Measurements from ENCODE around the gene MED12L.

The MED12L gene

DNA sequence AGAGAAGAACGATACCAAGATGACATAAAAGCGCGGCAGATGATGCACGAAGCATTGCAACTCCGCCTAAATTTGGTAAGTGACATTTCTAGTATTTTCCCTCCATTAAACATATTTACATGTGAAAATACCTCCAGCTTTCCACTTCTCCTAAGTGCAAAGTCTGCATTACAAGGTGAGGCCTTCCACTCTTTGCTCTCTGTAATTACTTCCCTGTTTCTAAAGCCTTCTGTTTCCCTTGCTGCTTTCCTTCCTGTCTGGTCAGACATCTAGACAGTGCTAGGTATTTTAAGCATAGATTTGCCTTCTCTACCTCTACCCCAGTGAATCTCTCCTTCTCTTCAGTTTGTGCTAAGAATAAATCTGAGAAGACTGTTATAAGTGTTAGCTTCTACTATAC, 297.2 kb downstream of the MED12L start:
- Histone ChIP-seq H3K4me3 (ENCODE audit: low read length, poor library complexity, severe bottlenecking) (no peak overlapping the region), H3K79me2 (ENCODE audit: insufficient read depth, low read length) (no peaks in the 10 kb centered on the region), H3K9me2 (replicated peaks; ENCODE audit: low read depth, low read length) (no peaks in the 10 kb centered on the region), H3K36me3 (ENCODE audit: insufficient read depth, low read length) (peaks cover 76% of the 10 kb centered on the region; the same call in 1 of the 2 replicates), H3K9ac (ENCODE audit: low read depth, low read length, poor library complexity, severe bottlenecking) (no peak overlapping the region), H3K4me1 (ENCODE audit: insufficient read depth, low read length, poor library complexity, severe bottlenecking) (peaks cover 3% of the 10 kb centered on the region), H3K9me3 (ENCODE audit: insufficient read depth, low read depth, low read length) (no peaks in the 10 kb centered on the region), H2AFZ (ENCODE audit: low read length) (no peak overlapping the region), H3K4me2 (ENCODE audit: low read depth, low read length, poor library complexity, severe bottlenecking) (no peak overlapping the region), H4K20me1 (ENCODE audit: insufficient read depth, low read length, poor library complexity, severe bottlenecking) (no peaks in the 10 kb centered on the region), H3F3A (ENCODE audit: low read depth) (no peaks in the 10 kb centered on the region), H3K27me3 (ENCODE audit: insufficient read depth, low read length, poor library complexity, severe bottlenecking) (no peaks in the 10 kb centered on the region)
- TF ChIP-seq, protein P1, sequence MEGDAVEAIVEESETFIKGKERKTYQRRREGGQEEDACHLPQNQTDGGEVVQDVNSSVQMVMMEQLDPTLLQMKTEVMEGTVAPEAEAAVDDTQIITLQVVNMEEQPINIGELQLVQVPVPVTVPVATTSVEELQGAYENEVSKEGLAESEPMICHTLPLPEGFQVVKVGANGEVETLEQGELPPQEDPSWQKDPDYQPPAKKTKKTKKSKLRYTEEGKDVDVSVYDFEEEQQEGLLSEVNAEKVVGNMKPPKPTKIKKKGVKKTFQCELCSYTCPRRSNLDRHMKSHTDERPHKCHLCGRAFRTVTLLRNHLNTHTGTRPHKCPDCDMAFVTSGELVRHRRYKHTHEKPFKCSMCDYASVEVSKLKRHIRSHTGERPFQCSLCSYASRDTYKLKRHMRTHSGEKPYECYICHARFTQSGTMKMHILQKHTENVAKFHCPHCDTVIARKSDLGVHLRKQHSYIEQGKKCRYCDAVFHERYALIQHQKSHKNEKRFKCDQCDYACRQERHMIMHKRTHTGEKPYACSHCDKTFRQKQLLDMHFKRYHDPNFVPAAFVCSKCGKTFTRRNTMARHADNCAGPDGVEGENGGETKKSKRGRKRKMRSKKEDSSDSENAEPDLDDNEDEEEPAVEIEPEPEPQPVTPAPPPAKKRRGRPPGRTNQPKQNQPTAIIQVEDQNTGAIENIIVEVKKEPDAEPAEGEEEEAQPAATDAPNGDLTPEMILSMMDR (conservative IDR thresholded peaks at IDR 0.05; ENCODE audit: low read length) = no peak
- TF ChIP-seq EZH2phosphoT487 (IDR thresholded peaks at IDR 0.05; ENCODE audit: borderline replicate concordance) = no peak

DNA sequence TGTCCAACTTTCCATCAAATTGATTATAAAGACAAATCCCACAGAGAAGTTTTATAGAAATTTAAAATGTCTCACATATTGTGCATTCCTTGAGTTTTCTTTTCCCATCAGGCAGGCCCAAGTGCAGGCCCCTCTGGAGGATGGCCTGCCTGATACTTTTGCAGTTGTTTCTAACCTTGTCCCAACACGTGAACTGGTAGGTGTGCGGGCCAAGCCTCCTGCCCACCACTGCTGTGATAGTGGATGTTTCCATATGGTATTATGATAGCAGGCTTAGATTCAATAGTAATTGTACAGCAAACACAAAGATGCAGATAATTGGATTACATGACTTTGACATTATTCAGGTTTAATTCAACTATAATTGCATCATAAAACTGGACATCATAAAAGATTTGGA, 297.6 kb downstream of the MED12L start:
- no peak overlapping the region for H3K4me2 ChIP-seq (ENCODE audit: low read depth, low read length, poor library complexity, severe bottlenecking)

DNA sequence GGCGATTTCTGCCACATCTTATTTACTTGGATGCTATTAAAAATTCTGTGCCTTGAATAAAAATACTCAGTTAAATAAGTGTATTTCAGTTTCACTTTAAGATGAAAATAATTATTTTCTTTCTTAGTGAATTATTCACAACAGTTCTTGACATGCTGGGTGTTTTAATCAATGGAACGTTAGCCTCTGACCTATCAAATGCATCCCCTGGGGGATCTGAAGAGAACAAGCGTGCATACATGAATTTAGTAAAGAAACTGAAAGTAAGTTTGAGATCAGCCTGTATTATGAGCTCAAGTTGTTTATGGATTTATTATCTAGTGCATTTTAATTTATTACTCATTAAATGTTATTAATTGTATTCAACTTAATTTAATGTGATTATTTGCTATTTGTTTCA, 298.5 kb downstream of the MED12L start:
- Histone ChIP-seq H2AFZ (ENCODE audit: low read length) (no peak overlapping the region), H3K4me2 (ENCODE audit: low read depth, low read length, poor library complexity, severe bottlenecking) (no peak overlapping the region), H3K9ac (ENCODE audit: low read depth, low read length, poor library complexity, severe bottlenecking) (no peak overlapping the region), H3K36me3 (ENCODE audit: insufficient read depth, low read length) (peaks cover 78% of the 10 kb centered on the region; the same call in 1 of the 2 replicates), H3K4me1 (ENCODE audit: insufficient read depth, low read length, poor library complexity, severe bottlenecking) (peaks cover 3% of the 10 kb centered on the region), H3K9me2 (replicated peaks; ENCODE audit: low read depth, low read length) (no peaks in the 10 kb centered on the region), H3K27me3 (ENCODE audit: insufficient read depth, low read length, poor library complexity, severe bottlenecking) (no peaks in the 10 kb centered on the region), H3K79me2 (ENCODE audit: insufficient read depth, low read length) (no peaks in the 10 kb centered on the region), H3K9me3 (ENCODE audit: insufficient read depth, low read depth, low read length) (no peaks in the 10 kb centered on the region), H3F3A (ENCODE audit: low read depth) (no peaks in the 10 kb centered on the region), H4K20me1 (ENCODE audit: insufficient read depth, low read length, poor library complexity, severe bottlenecking) (no peaks in the 10 kb centered on the region), H3K4me3 (ENCODE audit: low read length, poor library complexity, severe bottlenecking) (no peak overlapping the region)
- TF ChIP-seq, protein P1 (conservative IDR thresholded peaks at IDR 0.05; ENCODE audit: low read length) = no peak
- no peak for TF ChIP-seq EZH2phosphoT487 (IDR thresholded peaks at IDR 0.05; ENCODE audit: borderline replicate concordance)

More for the DNA sequence above, 297.6 kb downstream of the MED12L start:
- no peaks in the 10 kb centered on the region for H3K9me3 ChIP-seq (ENCODE audit: insufficient read depth, low read depth, low read length)
- no peaks in the 10 kb centered on the region for H4K20me1 ChIP-seq (ENCODE audit: insufficient read depth, low read length, poor library complexity, severe bottlenecking)
- H3K27me3 ChIP-seq (ENCODE audit: insufficient read depth, low read length, poor library complexity, severe bottlenecking) = no peaks in the 10 kb centered on the region
- no peak overlapping the region for H3K9ac ChIP-seq (ENCODE audit: low read depth, low read length, poor library complexity, severe bottlenecking)
- TF ChIP-seq EZH2phosphoT487 (IDR thresholded peaks at IDR 0.05; ENCODE audit: borderline replicate concordance) = no peak
- TF ChIP-seq, protein P1 (conservative IDR thresholded peaks at IDR 0.05; ENCODE audit: low read length) = no peak
- H2AFZ ChIP-seq (ENCODE audit: low read length) = no peak overlapping the region
- no peaks in the 10 kb centered on the region for H3K79me2 ChIP-seq (ENCODE audit: insufficient read depth, low read length)
- peaks cover 76% of the 10 kb centered on the region; the same call in 1 of the 2 replicates for H3K36me3 ChIP-seq (ENCODE audit: insufficient read depth, low read length)
- peaks cover 3% of the 10 kb centered on the region for H3K4me1 ChIP-seq (ENCODE audit: insufficient read depth, low read length, poor library complexity, severe bottlenecking)
- no peaks in the 10 kb centered on the region for H3F3A ChIP-seq (ENCODE audit: low read depth)
- H3K4me3 ChIP-seq (ENCODE audit: low read length, poor library complexity, severe bottlenecking) = no peak overlapping the region
- H3K9me2 ChIP-seq (replicated peaks; ENCODE audit: low read depth, low read length) = no peaks in the 10 kb centered on the region

Measured in Loucy (cell line).